Inflammatory macrophage (primary cell): Measurements from ENCODE around the gene NAPEPLD.
"Not testable (repeated sequence)": the region's sequence is repeated elsewhere in the genome, so short reads cannot be mapped to it uniquely, and the experiment has no call there.

ENCODE experiments used
- DNase-seq, 2 donors: peaks; one replicate each; pipeline ENCODE4 v3.0.0-alpha.2; 2020 to 2022

The NAPEPLD gene

GRCh38 chr7:103143868-103144267, 5.0 kb downstream of the NAPEPLD start:
- DNase-seq: no peak

- no peak for DNase-seq
Observed at GRCh38 chr7:103142494-103142893, 6.4 kb downstream of the NAPEPLD start.

GRCh38 chr7:103141753-103142404, 7.0 kb downstream of the NAPEPLD start:
- DNase-seq: no peak

DNA sequence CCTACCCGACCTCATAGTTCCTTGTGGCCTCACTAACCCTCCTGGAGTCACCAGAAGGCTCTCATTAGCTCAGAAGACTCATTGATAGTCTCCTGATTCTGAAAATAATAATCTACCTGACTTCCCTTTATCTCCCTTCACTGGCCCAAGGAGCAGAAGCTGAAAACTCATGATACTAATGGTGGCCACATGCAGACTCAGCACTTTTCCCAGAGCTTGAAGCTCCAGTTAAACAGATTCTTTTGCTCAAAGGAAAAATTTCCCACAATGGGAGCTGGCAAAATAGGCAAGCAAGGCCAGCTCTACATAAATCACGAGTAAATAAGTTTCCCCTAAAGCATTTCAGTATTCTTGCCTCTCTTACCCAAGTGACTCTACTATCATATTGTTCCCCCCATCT, 8.2 kb downstream of the NAPEPLD start:
- no peak for DNase-seq

DNA sequence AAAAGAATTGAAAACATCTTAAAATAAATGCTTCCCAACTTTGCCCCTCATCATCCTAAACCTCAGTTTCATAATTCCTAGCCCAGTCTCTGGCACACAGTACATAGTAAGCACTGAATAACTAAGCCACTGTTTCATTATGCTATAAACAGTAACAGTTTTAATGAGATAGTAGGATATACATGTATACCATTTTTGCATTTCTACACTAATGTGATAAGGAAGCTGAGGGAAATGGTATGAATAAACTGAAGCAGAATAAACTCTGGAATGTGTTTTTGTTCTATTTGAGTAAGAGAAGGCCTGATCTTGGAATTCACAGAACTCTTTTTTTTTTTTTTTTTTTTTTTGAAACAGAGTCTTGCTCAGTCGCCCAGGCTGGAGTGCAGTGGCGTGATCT, 8.8 kb downstream of the NAPEPLD start:
- DNase-seq: no peak

- DNase-seq: no peak
Observed at GRCh38 chr7:103134836-103135554, 13.9 kb downstream of the NAPEPLD start.

GRCh38 chr7:103132995-103133688, 15.8 kb downstream of the NAPEPLD start:
- DNase-seq: no peak

- no peak for DNase-seq
Observed at GRCh38 chr7:103130901-103131624, 17.8 kb downstream of the NAPEPLD start.

- DNase-seq: no peak
Observed at GRCh38 chr7:103129702-103130549, 19.0 kb downstream of the NAPEPLD start.

GRCh38 chr7:103127006-103127405, 21.9 kb downstream of the NAPEPLD start:
- DNase-seq: no peak

- no peak for DNase-seq
Observed at GRCh38 chr7:103124429-103124979, 24.4 kb downstream of the NAPEPLD start.

- DNase-seq: peak; percentile 25 to 26
Observed at GRCh38 chr7:103123529-103123928, 25.4 kb downstream of the NAPEPLD start.

DNA sequence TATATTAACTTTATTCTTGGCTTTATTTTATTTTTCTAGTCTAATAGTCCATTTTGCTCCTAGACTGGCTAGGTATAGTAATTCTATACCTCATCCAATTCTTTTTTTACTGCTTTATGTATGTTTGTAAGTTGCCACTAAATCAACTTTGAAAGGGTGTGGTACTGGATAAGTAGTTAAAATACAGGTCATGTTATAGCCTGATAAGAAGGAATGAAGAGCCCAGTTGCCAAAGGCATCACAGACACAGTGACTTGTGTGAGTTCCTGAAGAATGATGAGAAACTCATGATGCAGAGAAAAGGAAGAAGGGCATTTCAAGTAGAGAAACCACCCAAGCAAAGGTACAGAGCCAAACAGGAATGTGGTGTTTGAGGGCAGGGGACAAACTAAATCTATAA, 27.3 kb downstream of the NAPEPLD start:
- no peak for DNase-seq

GRCh38 chr7:103120362-103120761, 28.5 kb downstream of the NAPEPLD start:
- no peak for DNase-seq

DNA sequence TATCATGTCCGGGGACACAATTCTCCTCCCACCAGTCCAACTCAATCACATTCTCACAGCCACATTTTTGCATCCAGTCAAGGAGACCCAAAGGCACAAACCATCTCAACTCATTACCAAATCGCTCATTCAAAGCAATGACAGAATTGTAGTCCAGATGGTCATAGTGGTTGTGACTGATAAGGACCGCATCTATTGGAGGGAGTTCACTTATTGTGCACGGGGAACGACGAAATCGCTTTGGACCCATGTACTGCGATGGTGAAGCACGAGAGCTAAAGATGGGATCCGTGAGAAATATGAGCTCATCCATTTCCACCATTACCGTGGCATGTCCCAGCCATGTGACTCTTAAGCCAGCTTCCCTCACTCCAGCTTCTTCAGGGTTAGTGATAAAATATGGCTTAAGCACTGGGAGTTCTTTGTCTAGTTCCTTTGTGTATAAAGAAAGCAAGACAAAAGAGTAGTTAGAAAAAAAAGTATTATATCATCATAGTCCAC, 29.1 kb downstream of the NAPEPLD start:
- no peak for DNase-seq

- no peak for DNase-seq
Observed at GRCh38 chr7:103117465-103117864, 31.4 kb downstream of the NAPEPLD start.

DNA sequence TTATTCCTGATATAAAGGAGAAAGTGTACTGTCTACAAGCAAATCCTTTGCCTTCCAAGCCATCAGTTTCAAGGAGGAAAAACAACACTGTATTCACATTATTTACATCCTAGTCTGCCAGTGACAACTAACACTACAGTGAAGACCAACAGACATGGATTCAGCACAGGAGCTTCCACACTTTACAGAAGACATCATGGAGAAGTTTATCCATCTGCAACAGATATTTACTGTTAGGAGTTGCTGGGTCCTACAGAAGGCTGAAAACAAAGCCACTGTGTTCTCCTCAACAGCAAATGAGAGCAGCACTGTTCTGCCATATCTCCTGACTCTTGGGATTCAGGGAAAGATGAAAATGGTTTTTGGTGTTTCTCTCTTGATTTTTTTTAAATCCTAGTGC, 31.9 kb downstream of the NAPEPLD start:
- no peak for DNase-seq

GRCh38 chr7:103116511-103116910, 32.4 kb downstream of the NAPEPLD start:
- no peak for DNase-seq

DNA sequence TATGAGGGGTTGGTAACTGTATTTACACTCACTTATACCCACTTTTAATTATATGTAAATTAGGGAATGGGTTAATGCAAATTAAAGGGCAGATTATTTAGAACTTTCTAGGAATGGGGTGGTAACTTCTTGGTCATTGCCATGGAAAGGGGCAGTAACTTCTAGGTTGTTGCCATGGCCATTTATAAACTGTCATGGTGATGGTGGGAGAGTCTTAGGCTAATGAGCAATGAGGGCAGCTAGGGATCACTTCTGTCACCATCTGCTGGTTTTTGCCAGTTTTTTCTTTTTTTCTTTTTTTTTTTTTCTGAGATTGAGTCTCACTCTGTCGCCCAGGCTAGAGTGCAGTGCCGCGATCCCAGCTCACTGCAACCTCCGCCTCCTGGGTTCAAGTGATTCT, 33.1 kb downstream of the NAPEPLD start:
- no peak for DNase-seq

DNA sequence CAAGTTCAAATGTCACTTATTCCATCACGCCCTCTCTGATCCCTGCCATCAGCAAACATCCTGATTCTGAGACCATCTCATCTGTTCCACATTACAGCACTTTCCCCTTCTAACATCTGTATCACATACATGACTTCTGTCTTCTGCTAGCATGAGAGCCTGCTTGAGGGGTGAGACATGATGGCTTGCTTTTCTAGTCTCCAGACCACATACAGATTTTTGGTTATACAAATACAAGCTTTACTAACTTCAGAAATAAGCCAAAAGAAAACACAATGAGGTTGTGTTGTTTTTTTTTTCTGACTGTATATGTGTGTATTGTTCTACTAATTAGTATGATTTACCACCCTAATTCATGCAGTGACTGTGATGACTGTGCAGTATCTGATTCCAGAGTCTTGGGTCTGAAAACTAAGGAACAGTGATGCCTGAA, 34.3 kb downstream of the NAPEPLD start:
- no peak for DNase-seq

- DNase-seq: no peak
Observed at GRCh38 chr7:103113164-103113563, 35.7 kb downstream of the NAPEPLD start.

DNA sequence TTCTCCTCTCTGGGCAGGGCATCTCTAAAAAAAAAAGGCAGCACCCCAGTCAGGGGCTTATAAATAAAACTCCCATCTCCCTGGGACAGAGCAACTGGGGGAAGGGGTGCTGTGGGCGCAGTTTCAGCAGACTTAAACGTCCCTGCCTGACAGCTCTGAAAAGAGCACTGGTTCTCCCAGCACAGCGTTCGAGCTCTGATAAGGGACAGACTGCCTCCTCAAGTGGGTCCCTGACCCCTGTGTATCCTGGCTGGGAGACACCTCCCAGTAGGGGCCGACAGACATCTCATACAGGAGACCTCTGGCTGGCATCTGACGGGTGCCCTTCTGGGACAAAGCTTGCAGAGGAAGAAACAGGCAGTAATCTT, 42.2 kb downstream of the NAPEPLD start:
- not testable (repeated sequence) for DNase-seq
